HL-60 (cell line): ENCODE results near the gene HMCES.
"Not testable (repeated sequence)": the region's sequence is repeated elsewhere in the genome, so short reads cannot be mapped to it uniquely, and the experiment has no call there.

Experiments used
- CTCF ChIP-seq: IDR thresholded peaks from one replicate; pipeline ENCODE4 v1.5.1; 2011; ENCODE audit warnings: low read length, control low read depth, inconsistent platforms; ENCODE audit not compliant: insufficient read depth
- GABPA ChIP-seq: IDR thresholded peaks from 2 replicates; pipeline ENCODE4 v1.6.1; 2012; ENCODE audit warnings: low read depth
- REST ChIP-seq: IDR thresholded peaks from 2 replicates; pipeline ENCODE4 v1.6.1; 2012; ENCODE audit warnings: low read depth; ENCODE audit not compliant: insufficient replicate concordance

GRCh38 chr3:129349169-129349568, 70.5 kb downstream of the HMCES start:
- not testable (repeated sequence) for TF ChIP-seq CTCF, GABPA, REST
